Glomerular endothelial cell (primary cell): Measurements from ENCODE around the gene CRABP2. TPM values are rescaled to one million over a fixed set of nuclear protein-coding genes. Genes with fewer than 3 reads are reported as not detected.

Experiments
- DNase-seq: peaks from one replicate; pipeline ENCODE4 v3.0.0-alpha.2; 2011; ENCODE audit warnings: low read depth, low spot score; ENCODE audit errors: extremely low read depth
- total RNA-seq: library from RNA; depleted of rRNA; stranded (reverse); fragments of >200 nt; gene quantifications from 2 replicates; pipeline ENCODE4 v1.2.3, GENCODE V29; 2015

The CRABP2 gene
- total RNA-seq, 1 donor from 2014 or later = 0.35 TPM

- DNase-seq = no peak
Measured at GRCh38 chr1:156709757-156710489, 4.5 kb upstream of the CRABP2 start.

DNA sequence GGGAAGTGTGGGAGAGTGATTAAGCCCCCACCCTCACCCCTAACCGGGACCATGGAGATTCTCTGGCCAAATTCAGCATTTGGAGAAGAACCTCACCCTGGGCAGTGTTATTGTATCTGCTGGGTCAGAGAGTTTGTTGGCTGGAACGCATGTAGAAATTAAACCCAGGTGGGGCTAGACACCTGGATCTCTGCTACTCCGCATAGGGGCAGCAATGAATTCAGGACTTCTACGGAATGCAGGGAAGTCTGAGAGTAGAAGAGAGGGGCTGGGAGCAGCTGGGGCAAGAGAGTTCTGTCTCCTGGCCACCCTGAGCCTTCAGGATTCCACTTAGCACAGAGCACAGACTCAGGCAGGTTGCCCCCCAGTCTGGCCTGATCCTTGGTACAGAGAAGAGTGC, 3.6 kb upstream of the CRABP2 start:
- no peak for DNase-seq

DNA sequence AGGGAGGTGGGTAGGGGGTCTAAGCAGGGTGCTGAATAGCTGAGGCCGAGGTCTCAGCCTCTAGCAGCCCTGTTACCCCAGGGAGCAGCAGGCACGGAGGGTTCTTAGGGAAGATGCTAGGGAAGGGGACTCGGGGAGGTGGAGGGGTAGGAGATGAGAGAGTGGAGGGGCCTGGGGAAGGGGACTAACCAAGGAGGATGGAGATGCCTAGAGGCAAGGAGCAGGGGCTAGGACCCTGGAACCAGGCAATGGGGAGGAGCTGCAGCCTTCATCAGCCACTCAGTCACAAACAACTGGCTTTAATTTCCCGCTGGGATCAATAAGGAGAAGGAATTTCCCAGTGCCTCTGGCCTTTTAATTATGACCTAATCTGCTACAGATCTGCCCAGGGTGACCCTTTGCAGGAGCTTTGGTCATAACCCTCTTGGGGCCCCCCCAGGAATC, 2.9 kb upstream of the CRABP2 start:
- no peak for DNase-seq

DNA sequence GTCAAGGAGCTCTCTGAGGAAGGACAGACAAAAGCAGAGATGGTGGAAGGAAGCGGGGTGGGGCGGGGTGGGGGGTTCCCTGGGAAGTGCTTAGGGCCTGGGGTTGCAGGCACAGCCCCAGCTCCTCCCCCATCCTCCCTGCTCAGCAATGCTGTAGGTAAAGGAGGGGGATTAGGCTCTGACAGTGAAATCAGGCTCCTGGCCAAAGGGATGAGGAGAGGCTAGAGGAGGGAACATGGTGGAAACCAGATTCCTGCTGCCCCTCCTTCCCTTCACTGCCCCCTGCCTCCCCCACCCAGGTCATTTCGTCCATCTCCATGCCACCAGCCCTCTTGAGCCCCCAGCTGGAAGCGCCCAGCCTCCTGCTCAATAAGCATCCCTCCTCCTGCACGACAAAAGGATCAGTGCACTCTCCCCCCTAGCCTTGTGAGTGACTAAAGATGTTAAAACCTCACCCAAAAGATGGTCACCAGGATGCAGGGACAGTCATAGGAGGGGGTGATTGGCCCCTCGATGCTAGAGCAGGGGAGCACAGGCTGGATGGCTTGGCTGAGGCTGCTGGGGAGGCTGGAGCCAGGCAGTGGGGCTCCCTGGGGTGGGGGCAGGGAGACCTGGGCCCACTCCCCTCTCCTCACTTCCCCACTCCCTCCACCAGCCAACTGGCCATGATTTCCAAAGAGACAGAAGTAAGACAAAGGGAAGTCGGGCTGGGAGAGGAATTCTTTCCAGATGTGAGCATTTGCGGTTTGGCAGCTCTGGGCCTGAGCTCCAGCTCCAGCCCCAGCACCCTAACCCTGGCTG, 2.2 kb upstream of the CRABP2 start:
- no peak for DNase-seq

- DNase-seq = no peak
Measured at GRCh38 chr1:156706657-156707416, 1.5 kb upstream of the CRABP2 start.

DNA sequence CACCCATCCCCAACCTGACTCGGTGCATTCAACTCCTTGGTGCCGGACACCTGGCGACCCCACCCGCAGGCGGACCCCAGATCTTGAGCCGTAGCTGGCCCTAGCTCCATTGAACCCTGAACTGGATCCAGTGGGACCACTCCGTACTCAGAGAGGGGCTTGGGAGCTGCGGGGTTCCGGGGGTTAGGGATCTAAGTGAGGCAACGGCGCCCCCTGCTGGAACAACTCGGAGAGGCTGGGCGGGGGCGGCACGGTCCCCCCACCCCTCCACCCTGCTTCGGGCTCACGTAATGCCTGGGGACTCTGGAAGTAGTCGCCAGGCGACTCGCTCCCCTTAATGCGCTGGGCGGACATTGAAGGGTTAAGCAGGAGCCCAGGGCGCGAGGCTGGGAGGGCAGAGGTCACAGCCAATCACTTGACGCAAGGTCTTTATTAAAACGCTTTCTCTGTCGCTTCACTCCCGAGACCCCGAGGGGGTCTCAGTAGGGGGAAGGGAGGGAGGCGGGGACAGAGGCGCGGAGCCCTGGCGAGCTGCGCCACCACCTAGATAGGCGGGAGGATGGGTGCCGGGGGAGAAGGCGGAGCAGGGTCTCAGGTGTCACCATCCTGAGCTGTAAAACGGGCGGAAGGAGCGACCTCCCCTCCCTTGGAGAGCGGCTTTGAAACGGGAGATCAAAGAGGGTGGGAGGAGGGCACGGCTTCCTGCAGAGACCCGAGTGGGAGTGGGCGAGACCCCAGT, 704 bp upstream of the CRABP2 start:
- no peak for DNase-seq

DNA sequence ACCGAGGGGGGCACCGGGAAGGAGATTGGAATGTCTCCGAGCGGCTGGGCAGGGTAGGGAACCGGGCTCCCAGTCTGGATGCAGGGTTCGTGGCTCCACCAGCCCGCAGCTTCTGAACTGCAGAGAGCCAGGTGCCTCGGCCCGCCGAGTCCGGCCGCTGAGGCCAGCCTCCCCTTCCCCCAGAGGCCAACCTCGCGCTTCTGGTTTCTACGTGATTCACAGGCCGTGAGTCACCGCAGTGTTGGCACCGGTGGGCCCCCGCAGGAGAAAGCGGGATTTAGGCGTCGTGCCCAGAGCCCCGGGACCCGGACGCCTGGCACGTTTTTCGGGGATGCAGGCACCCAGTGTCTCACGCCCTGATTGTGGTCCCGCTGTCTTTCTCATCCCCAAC, 458 bp downstream of the CRABP2 start:
- DNase-seq = no peak

- no peak for DNase-seq
Measured at GRCh38 chr1:156704166-156704711, 1.1 kb downstream of the CRABP2 start.

DNA sequence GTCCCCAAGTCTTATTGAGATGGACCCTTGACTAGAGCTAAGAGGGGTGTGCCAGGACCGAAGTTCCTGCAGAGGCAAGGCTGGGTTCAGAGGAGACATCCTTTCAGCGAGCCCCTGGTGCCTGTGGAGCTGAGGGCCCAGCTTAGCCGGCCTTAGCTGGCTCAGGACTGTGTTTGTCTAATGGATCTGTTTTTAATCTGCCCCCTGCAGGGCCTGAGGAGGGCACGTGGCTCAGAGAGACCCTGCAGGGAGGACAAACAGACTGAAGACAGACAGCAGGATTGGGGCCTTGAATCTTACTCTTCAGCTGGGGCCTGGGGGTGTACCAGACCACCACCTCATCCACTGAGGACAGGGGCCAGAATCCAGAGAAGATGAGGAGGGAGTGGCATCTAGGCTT, 1.6 kb downstream of the CRABP2 start:
- no peak for DNase-seq

GRCh38 chr1:156703336-156703735, 2.0 kb downstream of the CRABP2 start:
- DNase-seq = no peak

DNA sequence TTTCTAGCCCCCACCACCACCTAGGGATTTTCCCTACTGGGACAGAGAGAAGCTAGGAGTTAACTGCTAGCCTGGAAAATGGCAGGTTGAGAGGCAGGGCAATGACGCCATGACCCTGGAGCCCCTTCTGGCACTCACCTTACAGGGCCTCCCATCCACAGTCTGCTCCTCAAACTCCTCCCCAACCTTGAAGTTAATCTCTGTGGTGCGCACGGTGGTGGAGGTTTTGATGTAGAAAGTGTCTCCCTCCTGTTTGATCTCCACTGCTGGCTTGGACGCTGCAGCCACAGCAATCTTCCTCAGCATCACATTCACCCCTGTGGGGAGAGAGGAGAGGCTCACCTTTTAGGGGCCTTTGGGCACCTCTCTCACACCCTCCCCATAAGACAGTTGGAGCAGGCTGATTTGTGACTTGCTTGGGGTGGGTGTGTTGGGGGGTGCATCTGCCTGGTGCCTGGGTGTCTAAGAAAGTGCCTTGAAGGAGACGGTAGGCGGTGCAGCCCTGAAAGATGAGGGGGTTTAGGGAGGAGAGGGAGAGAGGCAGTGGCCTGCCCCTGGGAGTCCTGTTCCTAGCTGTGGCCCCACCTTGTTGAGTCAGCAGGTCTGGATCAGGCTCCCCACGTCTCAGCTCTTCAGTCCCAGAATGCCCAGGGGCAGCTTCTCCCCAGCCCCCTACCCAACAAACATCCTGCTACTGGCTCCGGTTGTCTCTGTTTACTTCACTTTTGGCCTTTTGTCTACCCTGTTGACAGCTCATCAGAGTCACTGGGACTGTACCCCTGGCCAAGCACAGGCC, 4.4 kb downstream of the CRABP2 start:
- no peak for DNase-seq

DNA sequence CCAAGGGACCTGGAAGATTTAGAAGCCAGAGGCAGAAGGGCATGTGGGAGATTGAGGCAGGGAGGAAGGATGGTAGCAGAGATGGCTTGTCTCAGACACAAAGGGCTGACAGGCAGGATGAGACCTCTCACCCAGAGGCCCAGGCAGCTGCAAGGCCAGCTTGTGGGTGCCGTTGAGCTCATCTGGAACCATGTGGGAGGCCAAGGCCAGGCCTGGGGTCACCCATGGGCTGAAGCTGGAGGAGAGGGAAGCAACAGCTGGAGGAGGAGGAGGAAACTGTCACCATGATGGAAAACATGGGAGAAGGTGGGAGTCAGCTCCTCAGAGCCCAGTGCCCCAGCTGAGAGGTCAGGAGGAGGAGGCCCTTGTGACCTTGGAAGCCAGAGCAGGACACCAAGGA, 6.4 kb downstream of the CRABP2 start:
- DNase-seq = no peak

DNA sequence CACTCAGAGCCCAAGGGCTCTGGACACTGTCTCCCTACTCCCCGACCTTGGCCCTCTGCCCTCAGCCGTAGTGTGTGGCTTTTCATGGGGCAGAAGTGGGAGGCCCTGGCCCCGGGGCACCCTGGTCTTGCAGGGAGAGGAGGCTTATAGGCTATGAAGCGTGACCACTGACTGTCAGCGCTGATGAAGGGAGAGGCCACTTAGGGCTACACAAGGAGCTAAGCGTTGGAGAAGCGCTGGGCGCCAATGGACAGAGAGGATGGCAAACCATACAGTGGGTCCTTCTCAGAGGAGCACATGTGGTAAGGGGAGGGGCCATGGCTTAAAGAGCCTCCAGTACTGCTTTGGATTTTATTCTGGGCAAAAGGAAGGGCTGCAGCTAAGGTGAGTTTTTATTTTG, 7.9 kb downstream of the CRABP2 start:
- DNase-seq = no peak

DNA sequence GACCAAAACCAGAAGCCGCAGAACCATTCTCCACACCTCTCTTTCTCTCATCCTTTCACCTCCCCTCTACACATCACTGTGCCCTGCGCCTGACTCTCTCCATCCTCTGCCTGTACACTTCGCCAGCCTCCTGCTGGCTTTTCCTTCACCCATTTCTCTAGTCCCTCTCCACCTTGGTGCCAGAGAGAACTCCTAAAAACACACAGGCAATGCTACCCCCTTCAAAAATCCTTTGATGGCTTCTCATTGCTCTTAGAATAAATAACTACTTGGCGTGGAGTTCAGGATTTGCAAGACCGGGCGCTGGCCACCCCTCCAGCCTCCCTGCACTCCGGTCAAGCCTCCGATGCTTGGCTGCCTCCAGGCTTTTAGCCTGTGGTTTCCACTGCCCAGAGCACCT, 8.6 kb downstream of the CRABP2 start:
- no peak for DNase-seq

DNA sequence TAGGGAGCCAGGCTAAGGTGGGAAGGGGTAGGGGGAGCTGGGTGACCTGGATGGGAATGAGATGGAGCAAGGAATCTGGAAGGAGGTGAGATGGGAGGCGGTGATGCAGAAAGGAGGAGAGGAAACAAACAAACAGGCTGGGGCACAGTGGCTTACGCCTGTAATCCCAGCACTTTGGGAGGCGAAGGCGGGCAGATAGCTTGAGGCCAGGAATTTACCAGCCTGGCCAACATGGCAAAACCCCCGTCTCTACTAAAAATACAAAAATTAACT, 10.8 kb downstream of the CRABP2 start:
- no peak for DNase-seq

DNA sequence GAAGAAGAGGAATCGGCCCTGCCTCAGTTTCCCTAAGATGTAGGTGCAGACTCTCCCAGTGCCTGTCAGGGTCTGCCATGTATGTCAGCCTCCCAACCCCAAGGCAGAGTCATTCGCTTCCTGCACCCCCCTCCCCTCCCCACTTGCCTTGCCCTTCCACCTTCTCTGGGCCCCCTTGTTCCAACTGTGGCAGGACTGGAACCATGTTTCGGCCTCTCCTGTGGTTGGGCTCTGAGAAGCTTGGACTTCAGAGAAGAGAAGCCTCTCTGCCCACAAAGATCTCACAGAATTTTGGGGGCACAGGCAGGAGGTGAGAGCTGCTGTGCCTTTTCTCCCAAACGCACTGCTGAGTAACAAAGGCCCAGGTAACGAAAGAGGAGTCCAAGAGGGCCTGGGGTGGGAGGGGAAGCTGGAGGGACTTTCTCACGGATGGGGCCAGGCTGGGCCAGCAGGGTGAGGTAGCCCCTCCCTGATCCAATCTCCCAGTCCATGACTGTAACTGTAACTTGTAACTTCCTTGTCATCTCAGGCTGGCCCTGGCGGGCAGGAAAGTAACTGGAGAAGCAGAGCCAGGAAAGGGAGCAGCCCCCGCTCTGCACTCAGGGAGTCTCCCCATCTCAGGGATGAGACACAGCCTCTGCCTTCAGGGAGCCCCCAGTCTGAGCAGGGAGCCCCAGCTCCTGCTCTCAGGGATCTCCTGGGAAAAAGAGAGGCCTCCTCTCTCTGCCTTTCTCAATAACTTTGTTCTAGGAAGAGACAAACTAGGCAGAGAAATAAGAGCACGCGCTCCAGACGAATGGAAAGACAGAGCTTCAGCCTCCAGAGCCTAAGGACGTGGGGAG, 11.3 kb downstream of the CRABP2 start:
- no peak for DNase-seq

DNA sequence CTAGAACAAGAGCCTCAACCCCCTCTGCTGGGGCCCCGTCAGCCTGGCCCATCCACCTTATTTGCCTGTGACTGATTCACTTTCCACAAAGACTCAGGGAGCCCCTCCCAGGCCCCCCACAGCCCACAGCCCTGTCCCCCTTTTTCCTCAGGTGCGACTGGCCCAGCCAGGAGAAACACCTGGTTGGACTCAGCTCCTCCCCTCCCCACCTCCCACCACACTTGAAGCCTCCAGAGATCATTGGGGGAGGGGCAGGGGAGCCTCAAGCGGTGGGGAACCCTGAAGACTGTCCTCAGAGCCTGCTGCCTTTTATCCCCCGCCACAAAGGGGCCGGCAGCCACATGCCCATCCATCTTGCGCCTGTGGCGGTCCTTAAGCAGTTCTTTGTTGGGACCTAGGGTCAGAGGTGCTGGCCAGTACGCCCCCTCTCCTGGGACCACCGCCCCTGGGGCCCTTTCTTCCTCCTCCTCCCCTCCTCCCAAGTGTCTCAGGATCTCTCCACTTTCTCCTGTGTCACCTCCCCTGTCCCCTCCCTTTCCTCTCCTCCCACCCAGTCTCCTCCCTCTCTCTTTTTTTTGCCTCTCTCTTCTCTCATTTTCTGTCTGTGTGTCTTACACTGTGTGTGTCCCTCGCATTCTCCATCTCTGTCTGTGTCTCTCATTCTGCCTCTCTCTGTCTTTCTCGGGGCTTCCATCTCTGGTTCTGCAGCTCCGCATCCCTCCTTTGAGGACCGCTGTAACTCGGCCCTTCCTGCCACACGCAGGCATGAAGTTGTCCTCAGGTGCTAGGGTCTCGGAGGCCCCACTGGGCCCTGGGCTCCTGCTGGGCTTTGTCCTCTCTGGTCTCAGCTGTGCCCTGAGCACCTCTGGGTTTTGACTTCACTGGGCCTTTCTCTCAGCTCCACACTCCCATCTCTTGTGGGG, 12.2 kb downstream of the CRABP2 start:
- DNase-seq = no peak

DNA sequence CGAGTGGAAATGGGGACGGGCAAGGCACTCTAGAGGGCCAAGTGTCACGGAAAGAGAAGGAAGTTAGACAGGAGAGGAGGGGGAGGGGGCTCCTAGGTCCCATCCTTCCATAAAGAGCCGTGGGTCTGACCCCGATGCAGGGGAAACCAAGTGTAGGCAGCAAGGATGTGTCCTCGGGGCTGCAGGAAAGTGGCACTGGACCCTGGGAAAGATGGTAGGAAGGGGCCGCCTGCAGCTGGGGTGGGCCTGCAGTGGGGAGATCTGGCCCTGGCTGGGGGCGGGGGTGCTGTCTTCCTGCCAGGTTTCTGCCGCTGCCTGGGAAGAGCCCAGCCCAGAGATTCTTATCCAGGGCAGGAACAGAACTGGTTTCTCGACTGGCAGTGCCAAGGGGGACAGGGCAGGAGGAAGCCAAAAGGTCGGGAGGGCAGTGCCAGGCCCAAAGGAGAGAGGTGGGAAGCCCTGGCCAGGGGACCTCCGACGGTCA, 12.9 kb downstream of the CRABP2 start:
- no peak for DNase-seq
